Kasumi-1 (cell line): ENCODE measurements around the gene ORM1.

Experiments
- DNase-seq, 2 experiments: peaks; one replicate each; lab custom pipeline; 2025; lab: John Stamatoyannopoulos, UW

Gene ORM1

DNA sequence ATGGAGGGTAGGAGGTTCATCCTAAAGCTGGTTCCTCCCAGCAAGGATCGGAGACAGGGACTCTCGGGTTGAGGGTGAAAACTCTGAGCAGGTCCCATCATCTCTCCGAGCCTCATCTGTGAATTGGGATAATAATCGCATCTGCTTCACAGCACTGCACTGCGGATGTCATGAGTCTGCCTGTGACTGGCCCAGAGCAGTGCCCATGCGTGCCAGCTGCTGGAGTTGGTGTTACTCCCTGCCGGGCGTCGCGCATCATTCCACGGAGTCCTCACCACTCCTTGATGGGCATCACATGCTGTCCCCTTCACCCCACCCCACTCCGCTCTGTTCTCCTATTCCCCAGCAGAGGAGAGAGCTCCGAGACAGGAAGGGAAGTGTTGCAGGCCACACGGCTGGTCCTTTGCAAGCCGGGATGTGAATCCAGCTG is 35.1 kb upstream of the ORM1 start:
- no peak for DNase-seq

DNA sequence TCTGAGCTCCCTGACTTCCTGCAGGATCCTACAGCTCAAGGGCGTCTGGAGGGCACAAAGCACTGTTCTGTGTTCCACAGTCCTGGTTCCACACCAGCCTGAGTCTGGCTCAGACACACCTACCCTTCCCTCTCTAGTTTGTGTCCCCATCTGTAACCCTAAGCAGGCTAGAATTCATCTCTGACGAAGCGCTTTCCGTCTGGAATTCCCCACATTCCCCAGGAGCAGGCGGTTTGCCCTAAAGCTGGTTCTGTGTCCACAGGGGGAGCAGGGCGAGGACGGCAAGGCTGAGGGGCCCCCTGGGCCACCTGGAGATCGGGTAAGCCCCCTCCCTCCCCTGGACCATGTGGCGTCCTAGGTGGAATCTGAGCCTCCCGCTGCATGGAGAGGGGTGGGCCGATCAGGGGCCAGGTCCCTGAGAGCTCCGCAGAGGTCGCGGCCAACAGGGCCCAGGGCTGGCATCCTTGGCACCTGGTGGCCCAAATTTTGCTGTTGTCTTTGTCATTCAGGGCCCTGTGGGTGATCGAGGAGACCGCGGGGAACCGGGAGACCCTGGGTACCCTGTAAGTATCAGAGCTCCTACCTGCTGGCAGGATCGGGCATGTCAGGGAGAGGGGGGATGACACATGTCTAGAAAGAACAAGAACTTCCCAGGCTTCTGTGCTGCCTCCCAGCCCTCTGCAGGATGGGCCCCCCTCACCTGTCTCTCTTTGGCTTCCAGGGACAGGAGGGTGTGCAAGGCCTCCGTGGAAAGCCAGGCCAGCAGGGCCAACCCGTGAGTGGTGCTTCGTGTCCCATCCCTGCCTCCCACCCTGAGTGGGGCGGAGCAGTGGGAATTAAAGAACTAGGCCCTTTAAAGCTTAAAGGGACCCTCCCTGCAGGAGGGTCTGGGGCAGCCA is 34.5 kb upstream of the ORM1 start:
- no peak for DNase-seq

DNA sequence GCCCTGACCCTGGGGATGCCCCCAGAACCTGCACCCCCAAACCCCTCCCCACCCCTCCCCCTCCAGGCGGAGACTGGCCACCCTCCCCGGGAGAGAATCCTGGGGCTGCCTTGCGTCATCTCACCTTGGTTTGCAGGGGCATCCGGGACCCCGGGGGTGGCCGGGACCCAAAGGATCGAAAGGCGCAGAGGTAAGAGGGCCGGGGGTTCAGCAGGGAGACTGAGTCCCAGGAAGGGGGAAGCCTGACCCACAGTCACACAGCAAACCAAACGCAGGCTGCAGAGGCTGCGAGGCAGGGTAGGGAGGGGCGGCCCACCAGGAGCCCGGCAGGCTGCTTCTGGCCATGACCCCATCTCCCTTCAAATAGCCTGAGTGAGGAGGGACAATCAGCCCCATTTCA is 33.8 kb upstream of the ORM1 start:
- DNase-seq: no peak

DNA sequence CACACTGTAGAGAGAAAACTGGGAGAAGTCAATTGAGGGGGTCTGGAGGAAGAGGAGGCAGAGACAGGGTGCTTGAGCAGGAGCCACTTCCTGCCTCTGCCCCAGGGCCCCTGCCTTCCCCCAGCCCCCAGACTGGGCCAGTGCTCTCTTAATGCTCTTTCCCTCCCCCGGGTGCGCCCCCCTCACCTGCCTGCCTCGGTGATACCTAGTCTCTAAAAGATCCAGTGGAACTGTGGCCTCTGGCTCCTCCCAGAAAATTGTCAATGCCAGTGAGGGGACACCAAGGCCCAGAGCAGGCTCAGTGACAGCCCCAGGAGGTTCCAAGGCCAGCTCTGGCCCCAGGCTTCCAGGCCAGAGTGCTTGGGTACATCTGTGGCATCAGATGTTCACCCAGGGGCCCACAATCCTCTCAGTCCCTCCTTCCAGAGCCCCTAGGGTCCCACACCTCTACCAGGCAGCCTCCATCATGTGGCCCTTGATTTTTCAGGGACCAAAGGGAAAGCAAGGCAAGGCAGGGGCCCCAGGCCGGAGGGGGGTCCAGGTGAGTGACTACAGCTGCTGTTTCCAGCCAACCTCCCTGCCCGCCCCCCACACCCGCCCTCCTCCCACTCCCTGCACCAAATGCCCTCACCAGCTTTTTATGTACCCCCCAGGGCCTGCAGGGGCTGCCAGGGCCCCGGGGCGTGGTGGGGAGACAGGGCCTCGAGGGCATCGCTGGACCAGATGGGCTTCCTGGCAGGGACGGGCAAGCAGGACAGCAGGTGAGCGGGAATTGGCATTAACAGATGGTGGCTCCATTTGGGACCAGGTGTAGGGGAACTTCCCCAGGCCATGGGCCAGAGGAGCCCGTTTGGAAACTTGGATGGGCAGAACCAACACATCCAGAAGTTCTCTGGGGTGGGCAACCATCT is 33.1 kb upstream of the ORM1 start:
- DNase-seq: no peak

DNA sequence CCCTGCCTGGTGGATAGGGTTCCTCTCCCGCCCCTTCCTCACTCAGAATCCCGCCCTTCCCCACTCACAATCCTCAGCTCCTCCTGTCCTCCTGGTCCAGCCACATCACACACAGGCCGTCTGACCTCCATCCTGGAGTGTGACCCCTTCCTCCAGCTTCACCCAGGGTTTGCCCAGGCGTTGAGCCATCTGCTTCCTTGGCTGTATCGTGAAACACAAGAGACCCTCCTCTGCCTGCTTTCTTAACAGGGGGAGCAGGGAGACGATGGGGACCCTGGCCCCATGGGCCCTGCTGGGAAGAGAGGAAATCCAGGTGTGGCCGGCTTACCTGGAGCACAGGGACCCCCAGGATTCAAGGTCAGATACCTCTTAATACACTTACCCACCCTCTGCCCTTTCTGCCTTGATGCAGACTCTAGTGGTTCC is 32.3 kb upstream of the ORM1 start:
- no peak for DNase-seq

DNA sequence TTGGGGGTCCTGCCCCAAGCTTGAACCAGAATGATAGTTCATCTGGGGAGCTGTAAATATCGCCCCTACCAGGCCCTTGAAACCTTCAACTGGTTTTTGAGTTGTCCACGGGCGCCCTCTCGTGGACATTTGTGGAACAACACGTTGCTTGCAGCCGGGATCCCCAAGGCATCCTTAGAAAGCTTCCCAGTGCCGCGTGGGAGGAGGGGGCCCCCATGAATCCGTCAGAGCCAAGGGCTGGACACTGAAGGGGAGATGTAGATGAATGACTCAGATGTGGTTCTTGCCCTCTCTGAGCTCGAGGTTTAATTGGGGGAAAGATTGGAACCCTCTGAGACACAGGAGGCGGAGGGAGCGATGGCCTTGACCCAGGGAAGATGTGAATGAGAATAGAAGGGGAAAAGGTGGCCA is 31.8 kb upstream of the ORM1 start:
- DNase-seq: peak; percentile 44 to 63

DNA sequence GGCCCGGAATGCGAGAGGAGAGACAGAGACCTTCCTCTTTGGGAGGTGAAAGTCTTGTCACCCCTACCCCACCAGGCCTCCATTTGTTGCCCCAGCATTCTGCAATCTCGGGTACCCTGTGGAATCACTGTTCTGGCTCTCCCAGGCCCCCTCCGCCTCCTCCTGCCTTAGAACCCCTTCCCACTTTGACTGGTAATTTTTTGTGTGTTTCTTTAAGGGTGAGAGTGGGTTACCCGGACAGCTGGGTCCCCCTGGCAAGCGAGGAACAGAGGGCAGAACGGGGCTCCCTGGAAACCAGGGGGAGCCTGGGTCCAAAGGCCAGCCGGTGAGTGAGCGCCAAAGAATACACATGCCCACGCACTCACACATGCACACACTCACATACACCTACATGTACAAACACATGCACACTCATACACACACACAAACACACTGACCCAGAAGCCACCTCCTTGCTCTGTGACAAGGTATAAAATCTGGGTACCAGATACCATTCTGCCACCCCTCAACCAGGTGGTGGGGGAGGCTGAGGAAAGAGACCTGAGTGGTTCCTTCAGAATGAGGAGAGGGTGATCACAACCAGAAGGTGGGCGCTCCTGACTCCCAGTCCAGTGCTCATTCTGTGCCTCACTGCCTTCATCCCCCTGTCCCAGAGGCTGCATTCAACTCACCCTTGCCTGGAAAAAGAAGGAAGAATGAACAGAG is 30.9 kb upstream of the ORM1 start:
- DNase-seq: no peak

DNA sequence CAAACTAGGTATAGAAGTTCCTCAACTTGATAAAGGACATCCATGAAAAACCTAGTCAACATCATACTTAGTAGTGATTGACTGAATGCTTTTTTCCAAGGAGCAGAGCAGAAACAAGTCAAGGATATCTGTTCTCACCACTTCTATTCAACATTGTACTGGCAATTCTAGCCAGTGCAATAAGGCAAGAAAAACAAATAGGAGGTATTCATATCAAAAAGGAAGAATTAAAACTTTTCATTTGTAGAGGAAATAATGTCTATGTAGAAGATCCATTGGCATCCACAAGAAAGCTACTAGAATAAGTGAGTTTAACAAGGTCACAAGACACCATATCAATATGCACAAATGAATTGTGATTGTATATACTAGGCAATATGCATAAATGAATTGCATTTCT is 28.2 kb upstream of the ORM1 start:
- no peak for DNase-seq

DNA sequence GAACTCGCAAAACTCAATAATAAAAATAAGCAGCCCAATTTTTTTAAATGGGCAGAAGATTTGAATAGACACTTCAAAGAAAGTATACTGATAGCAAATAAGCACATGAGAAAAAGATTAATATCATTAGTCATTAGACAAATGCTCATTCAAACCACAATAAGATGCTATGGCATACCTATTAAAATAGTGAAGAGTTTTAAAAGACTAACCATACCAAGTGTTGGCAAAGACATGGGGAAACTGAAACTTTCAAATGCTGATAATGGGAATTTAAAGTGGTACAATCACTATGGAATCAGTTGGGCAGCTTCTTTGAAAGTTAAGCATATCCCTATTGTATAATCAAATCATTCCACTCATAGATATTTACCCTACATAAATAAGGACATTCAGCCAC is 26.6 kb upstream of the ORM1 start:
- no peak for DNase-seq

DNA sequence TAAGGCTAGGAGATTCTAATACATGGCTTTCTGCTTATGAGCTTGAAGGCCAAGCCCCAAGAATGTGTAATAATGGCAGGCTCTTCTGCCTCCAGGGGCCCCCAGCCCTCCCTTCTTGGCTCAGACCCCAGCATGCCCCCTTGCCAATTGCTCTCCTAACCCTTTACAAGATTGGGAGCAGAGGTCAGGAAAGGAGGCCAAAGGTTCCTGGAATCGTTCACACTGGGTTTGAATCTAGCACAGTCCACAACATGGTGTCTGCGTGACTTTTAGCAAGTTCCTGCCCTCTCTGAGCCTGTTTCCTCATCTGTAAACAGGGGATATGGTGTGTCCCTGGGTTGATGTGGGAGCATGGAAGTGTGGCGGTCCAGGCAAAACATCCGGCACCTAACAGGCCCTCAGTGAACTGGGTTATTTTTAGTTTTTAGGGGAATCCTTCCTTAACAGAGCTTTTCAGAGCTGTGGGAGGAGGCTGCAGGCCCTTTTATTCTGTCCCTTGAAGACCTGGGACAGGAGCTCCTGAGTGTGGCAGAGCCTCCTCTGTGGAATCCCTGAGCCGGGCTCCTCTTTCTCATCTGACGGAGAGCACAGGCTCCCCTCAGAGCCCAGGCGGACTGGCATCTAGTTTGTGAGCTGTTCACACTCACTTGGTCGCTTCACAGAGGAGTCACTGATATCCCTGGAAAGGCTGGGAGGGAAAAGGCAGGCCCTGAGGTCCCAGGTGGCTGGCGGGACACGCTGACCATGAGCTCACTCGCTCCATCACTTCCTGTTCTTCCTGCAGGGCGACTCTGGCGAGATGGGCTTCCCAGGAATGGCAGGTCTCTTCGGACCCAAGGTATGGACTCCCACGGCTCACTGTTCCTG is 23.4 kb upstream of the ORM1 start:
- no peak for DNase-seq

DNA sequence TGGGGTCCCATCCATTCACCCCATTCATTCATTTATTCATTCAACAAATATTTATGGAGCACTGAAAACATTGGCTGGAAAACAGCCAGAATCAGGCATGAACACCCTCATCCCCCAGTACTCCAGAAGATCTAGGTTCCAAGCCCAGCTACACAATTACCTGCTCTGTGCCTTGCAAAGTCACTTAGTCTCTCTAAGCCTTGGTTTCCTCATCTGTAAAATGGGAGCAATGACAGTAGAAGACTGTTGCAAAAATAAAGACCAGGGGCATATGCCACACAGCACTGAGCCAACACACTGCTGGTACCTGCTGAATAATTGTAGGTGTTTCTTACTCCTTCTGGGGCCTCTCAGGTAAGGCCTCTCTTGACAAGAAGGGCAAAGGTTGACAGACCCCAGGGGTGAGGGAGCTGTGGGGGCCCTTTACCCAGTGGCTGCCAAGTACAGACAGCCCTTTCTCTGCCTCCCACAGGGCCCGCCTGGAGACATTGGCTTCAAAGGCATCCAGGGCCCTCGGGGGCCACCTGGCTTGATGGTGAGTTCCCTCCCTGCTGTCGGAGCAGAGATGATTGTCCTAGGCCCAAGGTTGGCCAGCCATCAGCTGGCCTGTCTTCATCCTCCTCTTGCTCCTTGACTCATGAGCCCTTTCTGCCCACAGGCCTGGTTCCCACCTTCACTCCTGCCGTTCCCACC is 22.6 kb upstream of the ORM1 start:
- no peak for DNase-seq

DNA sequence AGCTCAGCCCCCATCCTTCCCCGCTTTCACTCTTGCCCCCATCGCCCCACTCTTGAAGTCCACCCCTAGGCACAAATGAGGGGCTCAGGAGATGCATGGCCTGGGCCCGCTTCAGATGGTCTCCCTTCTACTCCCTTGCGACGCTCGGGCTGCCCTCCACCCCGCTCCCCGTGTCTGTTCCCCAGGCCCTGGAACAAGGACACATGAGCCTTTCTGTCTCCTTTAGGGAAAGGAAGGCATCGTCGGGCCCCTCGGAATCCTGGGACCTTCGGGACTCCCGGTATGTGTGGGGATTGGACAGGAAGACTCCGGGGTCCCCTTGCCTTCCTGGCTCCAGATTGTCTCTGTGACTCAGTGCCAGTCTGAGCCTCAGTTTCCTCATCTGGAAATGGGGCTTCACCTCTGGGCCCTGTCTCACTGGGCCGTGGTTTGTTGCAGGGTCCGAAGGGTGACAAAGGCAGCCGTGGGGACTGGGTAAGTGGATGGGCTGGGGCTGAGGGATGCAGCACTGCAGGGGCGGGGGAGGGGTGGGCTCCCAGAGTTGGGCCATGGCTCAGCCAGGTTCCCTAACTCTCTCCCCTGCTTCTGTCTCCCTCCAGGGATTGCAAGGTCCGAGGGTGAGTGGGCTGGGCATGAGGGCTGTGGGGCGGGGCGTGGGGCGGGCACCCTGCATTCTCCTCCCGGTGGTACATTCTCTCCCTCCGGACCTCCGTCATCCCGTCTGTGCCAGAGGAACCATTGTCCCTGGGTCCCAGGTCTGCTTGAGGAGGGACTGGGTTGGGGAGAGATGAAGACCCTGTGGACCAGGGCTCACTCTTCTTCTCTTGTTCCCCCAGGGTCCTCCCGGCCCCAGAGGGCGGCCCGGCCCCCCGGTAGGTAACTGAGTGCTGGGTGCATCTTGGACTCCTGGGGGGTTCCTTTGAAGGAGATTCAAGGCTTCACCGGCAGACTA is 21.8 kb upstream of the ORM1 start:
- DNase-seq: no peak

DNA sequence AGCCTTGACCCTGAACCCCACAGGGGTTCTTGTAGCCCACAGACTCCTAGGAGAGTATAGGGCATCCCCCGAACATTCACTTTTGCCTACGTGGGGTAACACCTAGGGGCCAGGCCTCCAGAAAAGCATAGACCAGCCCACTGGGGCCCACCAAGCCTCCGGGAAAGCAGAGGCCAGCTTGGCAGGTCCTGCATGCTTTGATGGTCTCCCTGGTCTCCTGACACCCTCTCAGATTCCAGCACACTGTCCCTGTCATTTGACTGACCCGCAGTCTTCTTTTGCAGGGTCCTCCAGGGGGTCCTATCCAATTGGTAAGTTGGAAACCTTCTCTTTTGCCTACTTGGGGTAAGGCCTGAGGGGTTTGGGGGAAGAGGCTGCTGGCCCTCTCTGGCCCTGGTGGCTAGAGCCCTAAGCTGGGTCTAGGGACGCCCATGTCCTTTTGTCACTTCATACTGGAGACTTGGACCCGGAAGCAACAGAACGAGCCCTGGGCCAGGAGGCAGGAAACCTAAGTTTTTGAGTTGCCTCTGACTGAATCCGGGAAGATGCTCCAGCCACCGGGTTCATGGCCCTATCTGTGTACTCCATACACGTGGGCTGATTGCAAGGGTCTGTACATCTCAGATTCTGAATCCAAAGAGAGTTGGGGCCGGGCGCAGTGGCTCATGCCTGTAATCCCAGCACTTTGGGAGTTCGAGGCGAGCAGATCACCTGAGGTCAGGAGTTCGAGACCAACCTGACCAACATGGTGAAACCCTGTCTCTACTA is 20.9 kb upstream of the ORM1 start:
- DNase-seq: no peak

DNA sequence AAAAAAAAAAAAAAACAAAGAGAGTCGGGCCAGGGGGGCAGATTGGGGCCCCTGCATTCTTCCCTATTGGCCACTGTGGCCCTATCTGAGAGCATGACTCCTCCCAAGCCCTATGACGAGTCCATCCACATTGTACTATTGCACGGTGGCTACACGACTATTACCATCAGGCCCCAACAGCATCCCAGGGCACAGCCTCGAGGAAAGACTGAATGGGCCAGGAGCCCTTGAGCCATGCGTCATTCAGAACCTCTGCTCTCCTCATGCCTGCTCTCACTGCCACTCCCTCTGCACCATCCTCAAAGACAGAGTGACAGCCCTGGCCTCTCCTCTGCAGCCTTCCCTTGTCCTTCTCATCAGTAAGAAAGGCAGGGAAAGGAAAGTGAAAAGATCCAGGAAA is 20.2 kb upstream of the ORM1 start:
- no peak for DNase-seq

DNA sequence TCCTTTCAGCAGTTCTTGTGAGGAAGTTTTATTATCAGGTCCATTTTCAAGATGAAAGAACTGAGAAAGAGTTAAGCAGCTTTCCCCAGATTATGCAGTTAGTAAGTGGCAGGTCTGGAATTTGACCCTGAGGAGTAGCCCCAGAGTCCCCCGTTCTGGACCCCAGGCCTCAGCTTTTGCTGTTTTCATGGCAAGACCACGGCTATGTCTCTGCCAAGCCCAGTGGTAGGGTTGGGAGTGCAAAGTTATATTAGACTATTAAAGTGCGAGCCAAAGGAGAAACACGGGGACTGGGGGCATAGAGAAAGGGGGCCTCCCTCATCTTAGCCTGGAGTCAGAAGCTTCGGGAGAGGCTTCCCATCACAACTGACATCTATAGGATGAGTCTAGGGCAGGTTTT is 19.3 kb upstream of the ORM1 start:
- no peak for DNase-seq

DNA sequence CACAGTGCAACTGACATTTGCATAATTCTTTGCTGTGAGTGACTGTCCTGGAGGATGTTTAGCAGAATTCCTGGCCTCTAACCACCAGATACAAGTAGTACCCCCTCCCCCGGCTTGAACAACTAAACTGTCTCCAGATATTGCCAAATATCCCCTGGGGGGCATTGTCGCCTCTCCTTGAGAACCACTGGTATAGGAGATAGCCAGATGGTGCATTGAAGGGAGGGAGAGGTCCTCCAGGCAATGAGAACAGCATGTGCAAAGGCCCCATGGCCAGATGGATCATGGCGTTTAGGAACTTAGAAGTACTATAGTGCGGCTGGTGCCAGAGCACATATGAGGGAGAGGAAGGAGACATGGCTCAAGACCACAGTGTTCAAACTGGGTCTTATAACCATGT is 18.9 kb upstream of the ORM1 start:
- DNase-seq: no peak

DNA sequence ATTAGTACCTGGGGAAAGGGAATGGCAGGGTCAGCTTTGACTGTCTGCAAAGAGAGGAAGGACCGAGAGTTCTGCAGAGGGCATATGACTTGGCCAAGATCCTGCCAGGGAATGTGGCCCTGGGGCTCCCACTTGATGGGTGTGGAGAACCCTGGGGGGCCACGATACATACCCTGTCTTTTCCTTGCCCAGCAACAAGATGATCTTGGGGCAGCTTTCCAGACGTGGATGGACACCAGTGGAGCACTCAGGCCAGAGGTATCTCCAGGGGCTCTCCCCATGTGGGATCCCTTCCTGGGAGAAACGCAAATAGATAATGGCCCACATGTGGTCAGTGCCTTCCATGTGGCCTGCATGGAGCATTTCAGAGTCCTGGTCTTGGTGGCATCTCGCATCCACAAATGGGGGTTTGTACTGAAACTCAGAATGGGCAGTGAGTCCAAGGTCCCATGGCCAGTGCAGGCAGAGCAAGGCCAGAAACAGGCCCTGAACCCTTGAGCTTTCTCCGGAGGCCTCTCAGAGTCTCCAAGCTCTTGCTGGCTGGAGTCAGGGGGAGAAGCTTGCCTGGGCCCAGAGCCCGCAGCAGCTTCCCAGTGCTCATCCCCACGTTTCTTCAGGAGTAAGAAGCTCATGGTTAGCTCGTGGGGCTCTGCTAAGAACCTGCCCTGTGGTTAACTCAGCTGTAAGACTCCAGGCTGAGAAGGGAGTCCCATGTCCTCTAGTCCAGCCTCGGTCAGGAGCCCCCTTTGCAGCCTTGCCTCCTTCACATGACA is 18.3 kb upstream of the ORM1 start:
- no peak for DNase-seq

DNA sequence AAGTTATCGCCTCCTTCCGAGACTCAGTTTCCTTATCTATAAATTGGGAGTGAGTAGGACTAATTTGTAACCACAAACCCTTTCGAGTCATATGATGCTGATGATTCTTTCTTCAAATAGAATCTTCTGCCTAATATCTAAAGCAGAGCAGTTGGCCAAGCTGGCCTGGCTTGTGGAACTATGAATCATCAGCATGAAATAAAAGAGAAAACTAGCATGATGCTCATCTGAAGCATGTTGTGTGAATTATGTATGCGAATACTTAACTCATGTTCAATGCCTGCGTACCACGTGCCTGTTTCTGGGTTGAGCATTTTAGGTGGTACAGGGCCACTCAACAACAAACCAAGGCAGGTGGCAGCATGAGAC is 15.0 kb upstream of the ORM1 start:
- DNase-seq: no peak
